ENCODE results near the gene PLEKHM1. TPM values are rescaled to one million over a fixed set of nuclear protein-coding genes. Genes with fewer than 3 reads are reported as not detected.
A peak's percentile ranks its signal among the peaks of the same experiment; 100 is the strongest.

The PLEKHM1 gene
- total RNA-seq, 1 donor from 2014 or later = 42.1 TPM

- peaks cover 3% of the 10 kb centered on the region for H3K27me3 Mint-ChIP-seq
Measured at GRCh38 chr17:45437465-45438283, 52.8 kb downstream of the PLEKHM1 start.

GRCh38 chr17:45436625-45437464 lies 53.7 kb downstream of the PLEKHM1 start:
- Mint-ChIP-seq H3K27me3 (peaks cover 3% of the 10 kb centered on the region), H3K27ac (no peak overlapping the region), H3K4me1 (ENCODE audit: unreplicated experiment) (peaks cover 10% of the 10 kb centered on the region), H3K9me3 (no peaks in the 10 kb centered on the region), H3K36me3 (no peaks in the 10 kb centered on the region), H3K4me3 (no peak overlapping the region)
- no peak for DNase-seq (ENCODE audit: extremely low spot score, unreplicated experiment)
- TF ChIP-seq, protein P1, sequence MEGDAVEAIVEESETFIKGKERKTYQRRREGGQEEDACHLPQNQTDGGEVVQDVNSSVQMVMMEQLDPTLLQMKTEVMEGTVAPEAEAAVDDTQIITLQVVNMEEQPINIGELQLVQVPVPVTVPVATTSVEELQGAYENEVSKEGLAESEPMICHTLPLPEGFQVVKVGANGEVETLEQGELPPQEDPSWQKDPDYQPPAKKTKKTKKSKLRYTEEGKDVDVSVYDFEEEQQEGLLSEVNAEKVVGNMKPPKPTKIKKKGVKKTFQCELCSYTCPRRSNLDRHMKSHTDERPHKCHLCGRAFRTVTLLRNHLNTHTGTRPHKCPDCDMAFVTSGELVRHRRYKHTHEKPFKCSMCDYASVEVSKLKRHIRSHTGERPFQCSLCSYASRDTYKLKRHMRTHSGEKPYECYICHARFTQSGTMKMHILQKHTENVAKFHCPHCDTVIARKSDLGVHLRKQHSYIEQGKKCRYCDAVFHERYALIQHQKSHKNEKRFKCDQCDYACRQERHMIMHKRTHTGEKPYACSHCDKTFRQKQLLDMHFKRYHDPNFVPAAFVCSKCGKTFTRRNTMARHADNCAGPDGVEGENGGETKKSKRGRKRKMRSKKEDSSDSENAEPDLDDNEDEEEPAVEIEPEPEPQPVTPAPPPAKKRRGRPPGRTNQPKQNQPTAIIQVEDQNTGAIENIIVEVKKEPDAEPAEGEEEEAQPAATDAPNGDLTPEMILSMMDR (conservative IDR thresholded peaks at IDR 0.05) = no peak

More at GRCh38 chr17:45437465-45438283, 52.8 kb downstream of the PLEKHM1 start:
- no peak for DNase-seq (ENCODE audit: extremely low spot score, unreplicated experiment)
- H3K27ac Mint-ChIP-seq = no peak overlapping the region
- no peaks in the 10 kb centered on the region for H3K36me3 Mint-ChIP-seq
- H3K9me3 Mint-ChIP-seq = no peaks in the 10 kb centered on the region
- no peak overlapping the region for H3K4me3 Mint-ChIP-seq
- TF ChIP-seq, protein P1 (conservative IDR thresholded peaks at IDR 0.05) = no peak
- H3K4me1 Mint-ChIP-seq (ENCODE audit: unreplicated experiment) = peaks cover 10% of the 10 kb centered on the region

- H3K27me3 Mint-ChIP-seq = peaks cover 5% of the 10 kb centered on the region
Measured at GRCh38 chr17:45436161-45436560, 54.4 kb downstream of the PLEKHM1 start.

DNA sequence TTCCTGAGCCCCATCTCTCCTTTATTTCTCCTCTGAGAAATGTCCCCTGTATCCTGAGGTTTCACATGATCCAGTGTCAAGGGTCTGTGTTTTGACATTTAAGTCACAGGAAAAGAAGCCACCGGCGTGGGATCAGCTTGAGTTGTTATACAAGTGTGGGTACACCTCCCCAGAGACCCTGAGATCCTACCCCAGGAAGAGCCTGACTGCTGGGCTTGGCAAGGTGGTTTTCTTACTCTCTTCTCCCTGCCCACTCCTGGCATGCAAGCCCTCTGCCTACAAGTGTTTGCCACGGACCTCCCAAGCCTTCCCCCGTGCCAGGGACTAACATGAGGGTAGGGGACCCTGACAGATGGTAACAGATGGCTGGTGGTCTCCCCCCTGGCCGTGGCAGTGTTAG lies 55.0 kb downstream of the PLEKHM1 start:
- TF ChIP-seq, protein P1 (conservative IDR thresholded peaks at IDR 0.05) = no peak
- Mint-ChIP-seq H3K27me3 (peaks cover 12% of the 10 kb centered on the region), H3K4me1 (ENCODE audit: unreplicated experiment) (peaks cover 14% of the 10 kb centered on the region), H3K9me3 (no peaks in the 10 kb centered on the region), H3K27ac (peak overlapping the region; percentile 65), H3K4me3 (peak overlapping the region; percentile 31), H3K36me3 (no peaks in the 10 kb centered on the region)
- no peak for DNase-seq (ENCODE audit: extremely low spot score, unreplicated experiment)

More at GRCh38 chr17:45436161-45436560, 54.4 kb downstream of the PLEKHM1 start:
- H3K27ac Mint-ChIP-seq = no peak overlapping the region
- DNase-seq (ENCODE audit: extremely low spot score, unreplicated experiment) = no peak
- TF ChIP-seq, protein P1 (conservative IDR thresholded peaks at IDR 0.05) = no peak
- no peaks in the 10 kb centered on the region for H3K9me3 Mint-ChIP-seq
- no peaks in the 10 kb centered on the region for H3K36me3 Mint-ChIP-seq
- H3K4me3 Mint-ChIP-seq = no peak overlapping the region
- peaks cover 10% of the 10 kb centered on the region for H3K4me1 Mint-ChIP-seq (ENCODE audit: unreplicated experiment)

DNA sequence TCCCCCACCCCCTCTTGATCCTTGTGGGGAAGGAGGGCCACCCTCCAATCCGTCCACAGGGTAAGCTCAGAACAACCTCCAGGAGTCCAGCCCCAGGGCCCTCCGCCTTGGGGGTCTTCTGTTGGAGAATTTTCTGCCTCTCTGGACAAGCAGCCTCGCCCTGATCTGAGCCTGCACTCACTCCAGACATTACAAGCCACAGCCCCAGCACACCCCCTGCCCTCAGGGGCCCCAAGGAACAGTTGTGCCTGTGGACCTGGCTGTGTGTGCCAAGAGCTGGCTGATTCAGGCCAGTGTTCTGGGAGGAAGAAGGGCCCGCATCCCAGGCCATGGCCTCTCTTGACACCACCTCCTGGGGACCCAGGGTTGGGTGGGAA lies 57.4 kb downstream of the PLEKHM1 start:
- Mint-ChIP-seq H3K4me3 (peak overlapping the region; percentile 82), H3K27ac (peak overlapping the region; percentile 90), H3K9me3 (no peaks in the 10 kb centered on the region), H3K4me1 (ENCODE audit: unreplicated experiment) (peaks cover 8% of the 10 kb centered on the region), H3K27me3 (peaks cover 29% of the 10 kb centered on the region), H3K36me3 (no peaks in the 10 kb centered on the region)
- TF ChIP-seq, protein P1 (conservative IDR thresholded peaks at IDR 0.05) = no peak
- DNase-seq (ENCODE audit: extremely low spot score, unreplicated experiment) = no peak
